Brain microvascular endothelial cell (primary cell): ENCODE data around the gene ATAD3C.
"Not testable (repeated sequence)": the region's sequence is repeated elsewhere in the genome, so short reads cannot be mapped to it uniquely, and the experiment has no call there.

ENCODE experiments used
- DNase-seq: peaks from one replicate; pipeline ENCODE4 v3.0.0-alpha.2; 2020
- H3K27ac ChIP-seq: fragments of 250-450 bp; sonication (Bioruptor Pico); 2 replicates; pipeline ENCODE4 v1.5.1; 2020; ENCODE audit warnings: mild to moderate bottlenecking, moderate library complexity
- H3K27me3 ChIP-seq: fragments of 250-450 bp; sonication (Bioruptor Pico); replicated peaks from 2 replicates; pipeline ENCODE4 v1.5.1; 2020; ENCODE audit warnings: mild to moderate bottlenecking
- H3K36me3 ChIP-seq: fragments of 250-450 bp; sonication (Bioruptor Pico); replicated peaks from 2 replicates; pipeline ENCODE4 v1.5.1; 2020; ENCODE audit warnings: mild to moderate bottlenecking
- H3K4me3 ChIP-seq: 2 replicates; pipeline ENCODE4 v1.5.1; 2011; ENCODE audit warnings: low read depth, mild to moderate bottlenecking, control low read depth, low read length, moderate library complexity
- CTCF ChIP-seq: IDR thresholded peaks from 2 replicates; pipeline ENCODE4 v1.5.1; 2011; ENCODE audit warnings: low read depth, mild to moderate bottlenecking, moderate library complexity, low read length, control low read depth, inconsistent platforms; ENCODE audit errors: missing control alignments
- in situ Hi-C: cut with HindIII; loops from 2 replicates; pipeline ENCODE4 v1.10.0; 2017; ENCODE audit warnings: low sequenced_read_pairs, low pct_ligation_motif_present

The ATAD3C gene

GRCh38 chr1:1402072-1402900 lies 47.2 kb upstream of the ATAD3C start:
- in situ Hi-C loops = no loop called here
- DNase-seq = peak; percentile 46
- no peak overlapping the region for H3K27ac ChIP-seq
- no peaks in the 10 kb centered on the region for H3K27me3 ChIP-seq
- H3K36me3 ChIP-seq = peaks cover 38% of the 10 kb centered on the region
- TF ChIP-seq CTCF = peak; percentile 84
- H3K4me3 ChIP-seq = no peak overlapping the region

GRCh38 chr1:1402901-1403392 lies 46.5 kb upstream of the ATAD3C start:
- H3K4me3 ChIP-seq, H3K27ac ChIP-seq, in situ Hi-C loops, H3K27me3 ChIP-seq, DNase-seq: not testable (repeated sequence)
- H3K36me3 ChIP-seq = peaks cover 33% of the 10 kb centered on the region

- Histone ChIP-seq H3K4me3 (no peak overlapping the region), H3K27me3 (no peaks in the 10 kb centered on the region), H3K27ac (no peak overlapping the region), H3K36me3 (peaks cover 33% of the 10 kb centered on the region)
- in situ Hi-C loops = no loop called here
- TF ChIP-seq CTCF = no peak
- DNase-seq = no peak
Observed at GRCh38 chr1:1403653-1404052, 45.8 kb upstream of the ATAD3C start.

GRCh38 chr1:1406101-1406820 lies 43.2 kb upstream of the ATAD3C start:
- in situ Hi-C loops = no loop called here
- peaks cover 28% of the 10 kb centered on the region for H3K36me3 ChIP-seq
- no peak for TF ChIP-seq CTCF

GRCh38 chr1:1406821-1407635 lies 42.5 kb upstream of the ATAD3C start, which contains the start of gene MRPL20:
Gene MRPL20 (minus strand): TSS chr1:1407293. CDS start chr1:1407217, 76 bp downstream.
- Histone ChIP-seq H3K4me3 (peak within 1 kb of the TSS; percentile 83), H3K27me3 (no peaks in the 10 kb centered on the region), H3K27ac (peak within 1 kb of the TSS; percentile 74), H3K36me3 (peaks cover 24% of the 10 kb centered on the region)
- peak; percentile 87 for DNase-seq
- TF ChIP-seq CTCF = no peak
- in situ Hi-C loops = no loop called here

More at GRCh38 chr1:1406101-1406820, 43.2 kb upstream of the ATAD3C start:
- peak overlapping the region; percentile 74 for H3K27ac ChIP-seq
- peak overlapping the region; percentile 83 for H3K4me3 ChIP-seq
- H3K27me3 ChIP-seq = no peaks in the 10 kb centered on the region
- DNase-seq = no peak
